Measurements from ENCODE around the gene COG3. TPM values are rescaled to one million over a fixed set of nuclear protein-coding genes. Genes with fewer than 3 reads are reported as not detected.
"Not testable (repeated sequence)": the region's sequence is repeated elsewhere in the genome, so short reads cannot be mapped to it uniquely, and the experiment has no call there.

The COG3 gene
- total and polyA plus RNA-seq, 2 experiments from 2014 or later: 17.1 to 23.9 TPM

DNA sequence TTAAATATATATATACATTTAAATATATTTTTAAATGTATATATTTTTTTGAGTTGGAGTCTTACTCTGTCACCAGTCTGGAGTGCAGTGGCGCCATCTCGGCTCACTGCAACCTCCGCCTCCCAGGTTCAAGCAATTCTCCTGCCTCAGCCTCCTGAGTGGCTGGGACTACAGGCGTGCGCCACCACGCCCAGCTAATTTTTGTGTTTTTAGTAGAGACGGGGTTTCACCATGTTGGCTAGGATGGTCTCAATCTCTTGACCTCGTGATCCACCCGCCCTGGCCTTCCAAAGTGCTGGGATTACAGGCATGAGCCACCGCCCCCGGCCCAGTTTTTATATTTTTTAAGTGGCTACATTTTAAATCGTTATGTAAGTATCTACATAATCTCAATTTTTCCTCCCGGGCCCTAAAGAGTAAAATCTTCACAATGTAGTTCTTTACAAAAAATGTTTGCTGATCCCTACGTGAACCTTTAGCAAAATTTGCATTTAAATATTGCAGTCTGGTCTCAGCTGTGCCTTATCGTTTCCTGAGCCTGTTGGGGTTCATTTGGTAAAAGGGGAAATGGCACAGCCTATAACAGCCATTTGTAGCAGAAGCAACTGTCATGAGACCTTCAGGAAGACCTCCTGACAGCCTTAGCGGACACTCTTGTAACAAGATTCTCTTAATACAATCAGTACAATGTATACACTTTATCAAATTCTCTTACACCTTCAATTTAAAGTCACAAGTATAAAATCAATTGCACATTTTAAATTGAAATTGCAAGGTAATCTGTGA is 38.5 kb upstream of the COG3 start:
- H3K36me3 ChIP-seq (ENCODE audit: insufficient read depth); DNase-seq (ENCODE audit: low spot score); H3K4me2 ChIP-seq; H3K79me2 ChIP-seq (replicated peaks; ENCODE audit: insufficient read depth); H3K9me3 Mint-ChIP-seq; H3K4me3 ChIP-seq; H3K9me2 ChIP-seq (ENCODE audit: insufficient read depth); H3K36me3 Mint-ChIP-seq (ENCODE audit: low read depth); H3K27ac Mint-ChIP-seq; H3K4me1 ChIP-seq (ENCODE audit: insufficient read depth); H3K27me3 ChIP-seq (ENCODE audit: insufficient read depth); H3K27ac ChIP-seq (ENCODE audit: low read depth); H3K4me3 Mint-ChIP-seq; H3K27me3 Mint-ChIP-seq (ENCODE audit: insufficient read depth, low read depth, poor library complexity); H4K20me1 ChIP-seq (replicated peaks; ENCODE audit: insufficient read depth); H3K4me1 Mint-ChIP-seq; ATAC-seq: not testable (repeated sequence)
- Histone ChIP-seq H2AFZ (peak overlapping the region; percentile 78; the same call in 1 of the 2 replicates), H3F3A (replicated peaks; ENCODE audit: low read depth) (peaks cover 21% of the 10 kb centered on the region; the same call in 1 of the 2 replicates)

DNA sequence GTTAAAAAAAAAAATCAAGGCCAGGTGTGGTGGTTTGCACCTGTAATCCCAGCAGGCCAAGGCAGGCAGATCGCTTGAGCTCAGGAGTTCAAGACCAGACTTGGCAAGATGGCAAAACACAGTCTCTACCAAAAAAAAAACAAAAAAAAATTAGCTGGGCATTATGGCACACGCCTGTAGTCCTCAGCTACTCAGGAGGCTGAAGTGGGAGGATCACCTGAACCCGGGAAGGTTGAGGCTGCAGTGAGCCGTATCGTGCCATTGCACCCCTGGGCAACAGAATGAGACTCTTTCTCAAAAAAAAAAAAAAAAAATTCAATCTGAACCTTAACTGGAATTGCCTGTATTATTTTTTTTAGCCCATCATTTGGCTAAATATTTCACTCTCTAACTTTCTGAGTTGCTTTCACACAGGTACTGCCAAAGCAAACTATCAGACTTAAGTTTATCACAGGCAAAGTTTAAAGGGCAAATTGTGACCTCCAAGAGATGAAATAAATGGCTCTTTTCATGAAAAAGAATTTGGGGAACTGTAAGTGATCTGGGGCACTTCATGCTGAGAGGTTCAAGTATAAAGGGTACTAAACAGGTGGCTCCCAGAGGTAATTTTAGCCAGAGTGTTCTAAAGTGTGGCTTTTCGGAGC is 31.9 kb upstream of the COG3 start:
- Histone ChIP-seq H3K4me3 (no peak overlapping the region), H3K4me2 (no peak overlapping the region), H2AFZ (peak overlapping the region; percentile 53), H3K27me3 (ENCODE audit: insufficient read depth) (no peaks in the 10 kb centered on the region), H4K20me1 (replicated peaks; ENCODE audit: insufficient read depth) (no peaks in the 10 kb centered on the region), H3K9me2 (ENCODE audit: insufficient read depth) (peaks cover 3% of the 10 kb centered on the region; the same call in 1 of the 2 replicates), H3K79me2 (replicated peaks; ENCODE audit: insufficient read depth) (no peaks in the 10 kb centered on the region), H3F3A (replicated peaks; ENCODE audit: low read depth) (no peaks in the 10 kb centered on the region), H3K36me3 (ENCODE audit: insufficient read depth) (no peaks in the 10 kb centered on the region), H3K27ac (ENCODE audit: low read depth) (no peak overlapping the region), H3K4me1 (ENCODE audit: insufficient read depth) (peaks cover 6% of the 10 kb centered on the region; the same call in 1 of the 2 replicates)
- ATAC-seq (no peak), DNase-seq (ENCODE audit: low spot score) (no peak)
- Mint-ChIP-seq H3K36me3 (ENCODE audit: low read depth) (no peaks in the 10 kb centered on the region), H3K27me3 (ENCODE audit: insufficient read depth, low read depth, poor library complexity) (peaks cover 8% of the 10 kb centered on the region), H3K4me1 (peaks cover 5% of the 10 kb centered on the region; the same call in 1 of the 3 replicates), H3K4me3 (no peak overlapping the region), H3K27ac (no peak overlapping the region), H3K9me3 (no peaks in the 10 kb centered on the region)
- TF ChIP-seq CREB1 (CRISPR knock-in tag; IDR thresholded peaks at IDR 0.05; ENCODE audit: low read depth) (no peak), EZH2phosphoT487 (IDR thresholded peaks at IDR 0.05; ENCODE audit: unreplicated experiment) (no peak), EZH2 (IDR thresholded peaks at IDR 0.05; ENCODE audit: low read depth, unreplicated experiment) (no peak), JUNB (IDR thresholded peaks at IDR 0.05; ENCODE audit: unreplicated experiment) (no peak), ZNF331 (CRISPR knock-in tag; IDR thresholded peaks at IDR 0.05; ENCODE audit: low read depth) (no peak), NANOG (IDR thresholded peaks at IDR 0.05; ENCODE audit: borderline replicate concordance) (no peak), STAT1 (IDR thresholded peaks at IDR 0.05; ENCODE audit: unreplicated experiment) (no peak), POLR2AphosphoS5 (IDR thresholded peaks at IDR 0.05; ENCODE audit: low read depth) (no peak), ZNF114 (CRISPR knock-in tag; IDR thresholded peaks at IDR 0.05) (no peak)
- TF ChIP-seq, protein P1, sequence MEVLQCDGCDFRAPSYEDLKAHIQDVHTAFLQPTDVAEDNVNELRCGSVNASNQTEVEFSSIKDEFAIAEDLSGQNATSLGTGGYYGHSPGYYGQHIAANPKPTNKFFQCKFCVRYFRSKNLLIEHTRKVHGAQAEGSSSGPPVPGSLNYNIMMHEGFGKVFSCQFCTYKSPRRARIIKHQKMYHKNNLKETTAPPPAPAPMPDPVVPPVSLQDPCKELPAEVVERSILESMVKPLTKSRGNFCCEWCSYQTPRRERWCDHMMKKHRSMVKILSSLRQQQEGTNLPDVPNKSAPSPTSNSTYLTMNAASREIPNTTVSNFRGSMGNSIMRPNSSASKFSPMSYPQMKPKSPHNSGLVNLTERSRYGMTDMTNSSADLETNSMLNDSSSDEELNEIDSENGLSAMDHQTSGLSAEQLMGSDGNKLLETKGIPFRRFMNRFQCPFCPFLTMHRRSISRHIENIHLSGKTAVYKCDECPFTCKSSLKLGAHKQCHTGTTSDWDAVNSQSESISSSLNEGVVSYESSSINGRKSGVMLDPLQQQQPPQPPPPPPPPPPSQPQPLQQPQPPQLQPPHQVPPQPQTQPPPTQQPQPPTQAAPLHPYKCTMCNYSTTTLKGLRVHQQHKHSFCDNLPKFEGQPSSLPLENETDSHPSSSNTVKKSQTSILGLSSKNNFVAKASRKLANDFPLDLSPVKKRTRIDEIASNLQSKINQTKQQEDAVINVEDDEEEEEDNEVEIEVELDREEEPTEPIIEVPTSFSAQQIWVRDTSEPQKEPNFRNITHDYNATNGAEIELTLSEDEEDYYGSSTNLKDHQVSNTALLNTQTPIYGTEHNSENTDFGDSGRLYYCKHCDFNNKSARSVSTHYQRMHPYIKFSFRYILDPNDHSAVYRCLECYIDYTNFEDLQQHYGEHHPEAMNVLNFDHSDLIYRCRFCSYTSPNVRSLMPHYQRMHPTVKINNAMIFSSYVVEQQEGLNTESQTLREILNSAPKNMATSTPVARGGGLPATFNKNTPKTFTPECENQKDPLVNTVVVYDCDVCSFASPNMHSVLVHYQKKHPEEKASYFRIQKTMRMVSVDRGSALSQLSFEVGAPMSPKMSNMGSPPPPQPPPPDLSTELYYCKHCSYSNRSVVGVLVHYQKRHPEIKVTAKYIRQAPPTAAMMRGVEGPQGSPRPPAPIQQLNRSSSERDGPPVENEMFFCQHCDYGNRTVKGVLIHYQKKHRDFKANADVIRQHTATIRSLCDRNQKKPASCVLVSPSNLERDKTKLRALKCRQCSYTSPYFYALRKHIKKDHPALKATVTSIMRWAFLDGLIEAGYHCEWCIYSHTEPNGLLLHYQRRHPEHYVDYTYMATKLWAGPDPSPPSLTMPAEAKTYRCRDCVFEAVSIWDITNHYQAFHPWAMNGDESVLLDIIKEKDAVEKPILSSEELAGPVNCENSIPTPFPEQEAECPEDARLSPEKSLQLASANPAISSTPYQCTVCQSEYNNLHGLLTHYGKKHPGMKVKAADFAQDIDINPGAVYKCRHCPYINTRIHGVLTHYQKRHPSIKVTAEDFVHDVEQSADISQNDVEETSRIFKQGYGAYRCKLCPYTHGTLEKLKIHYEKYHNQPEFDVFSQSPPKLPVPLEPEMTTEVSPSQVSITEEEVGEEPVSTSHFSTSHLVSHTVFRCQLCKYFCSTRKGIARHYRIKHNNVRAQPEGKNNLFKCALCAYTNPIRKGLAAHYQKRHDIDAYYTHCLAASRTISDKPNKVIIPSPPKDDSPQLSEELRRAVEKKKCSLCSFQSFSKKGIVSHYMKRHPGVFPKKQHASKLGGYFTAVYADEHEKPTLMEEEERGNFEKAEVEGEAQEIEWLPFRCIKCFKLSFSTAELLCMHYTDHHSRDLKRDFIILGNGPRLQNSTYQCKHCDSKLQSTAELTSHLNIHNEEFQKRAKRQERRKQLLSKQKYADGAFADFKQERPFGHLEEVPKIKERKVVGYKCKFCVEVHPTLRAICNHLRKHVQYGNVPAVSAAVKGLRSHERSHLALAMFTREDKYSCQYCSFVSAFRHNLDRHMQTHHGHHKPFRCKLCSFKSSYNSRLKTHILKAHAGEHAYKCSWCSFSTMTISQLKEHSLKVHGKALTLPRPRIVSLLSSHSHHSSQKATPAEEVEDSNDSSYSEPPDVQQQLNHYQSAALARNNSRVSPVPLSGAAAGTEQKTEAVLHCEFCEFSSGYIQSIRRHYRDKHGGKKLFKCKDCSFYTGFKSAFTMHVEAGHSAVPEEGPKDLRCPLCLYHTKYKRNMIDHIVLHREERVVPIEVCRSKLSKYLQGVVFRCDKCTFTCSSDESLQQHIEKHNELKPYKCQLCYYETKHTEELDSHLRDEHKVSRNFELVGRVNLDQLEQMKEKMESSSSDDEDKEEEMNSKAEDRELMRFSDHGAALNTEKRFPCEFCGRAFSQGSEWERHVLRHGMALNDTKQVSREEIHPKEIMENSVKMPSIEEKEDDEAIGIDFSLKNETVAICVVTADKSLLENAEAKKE (CRISPR knock-in tag; IDR thresholded peaks at IDR 0.05): no peak
- TF ChIP-seq, protein P2, sequence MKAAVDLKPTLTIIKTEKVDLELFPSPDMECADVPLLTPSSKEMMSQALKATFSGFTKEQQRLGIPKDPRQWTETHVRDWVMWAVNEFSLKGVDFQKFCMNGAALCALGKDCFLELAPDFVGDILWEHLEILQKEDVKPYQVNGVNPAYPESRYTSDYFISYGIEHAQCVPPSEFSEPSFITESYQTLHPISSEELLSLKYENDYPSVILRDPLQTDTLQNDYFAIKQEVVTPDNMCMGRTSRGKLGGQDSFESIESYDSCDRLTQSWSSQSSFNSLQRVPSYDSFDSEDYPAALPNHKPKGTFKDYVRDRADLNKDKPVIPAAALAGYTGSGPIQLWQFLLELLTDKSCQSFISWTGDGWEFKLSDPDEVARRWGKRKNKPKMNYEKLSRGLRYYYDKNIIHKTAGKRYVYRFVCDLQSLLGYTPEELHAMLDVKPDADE (IDR thresholded peaks at IDR 0.05): no peak
- TF ChIP-seq, protein P3, sequence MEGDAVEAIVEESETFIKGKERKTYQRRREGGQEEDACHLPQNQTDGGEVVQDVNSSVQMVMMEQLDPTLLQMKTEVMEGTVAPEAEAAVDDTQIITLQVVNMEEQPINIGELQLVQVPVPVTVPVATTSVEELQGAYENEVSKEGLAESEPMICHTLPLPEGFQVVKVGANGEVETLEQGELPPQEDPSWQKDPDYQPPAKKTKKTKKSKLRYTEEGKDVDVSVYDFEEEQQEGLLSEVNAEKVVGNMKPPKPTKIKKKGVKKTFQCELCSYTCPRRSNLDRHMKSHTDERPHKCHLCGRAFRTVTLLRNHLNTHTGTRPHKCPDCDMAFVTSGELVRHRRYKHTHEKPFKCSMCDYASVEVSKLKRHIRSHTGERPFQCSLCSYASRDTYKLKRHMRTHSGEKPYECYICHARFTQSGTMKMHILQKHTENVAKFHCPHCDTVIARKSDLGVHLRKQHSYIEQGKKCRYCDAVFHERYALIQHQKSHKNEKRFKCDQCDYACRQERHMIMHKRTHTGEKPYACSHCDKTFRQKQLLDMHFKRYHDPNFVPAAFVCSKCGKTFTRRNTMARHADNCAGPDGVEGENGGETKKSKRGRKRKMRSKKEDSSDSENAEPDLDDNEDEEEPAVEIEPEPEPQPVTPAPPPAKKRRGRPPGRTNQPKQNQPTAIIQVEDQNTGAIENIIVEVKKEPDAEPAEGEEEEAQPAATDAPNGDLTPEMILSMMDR (conservative IDR thresholded peaks at IDR 0.05; ENCODE audit: low read depth in 2 of 2): no peak

Data from GM23338 (cell line).